Fibroblast of mammary gland (primary cell): ENCODE data around the gene ZNF860.

ENCODE experiments used
- DNase-seq: peaks from one replicate; pipeline ENCODE4 v3.0.0-alpha.2; 2010; ENCODE audit warnings: low read depth
- H3K4me3 ChIP-seq: 2 replicates; pipeline ENCODE4 v1.5.1; 2011; ENCODE audit warnings: low read depth, mild to moderate bottlenecking, low read length, moderate library complexity; ENCODE audit not compliant: control insufficient read depth
- CTCF ChIP-seq: conservative IDR thresholded peaks from 2 replicates; pipeline ENCODE4 v1.5.1; 2011; ENCODE audit warnings: low read depth, low read length, inconsistent platforms; ENCODE audit not compliant: control insufficient read depth, insufficient read depth

Gene ZNF860

GRCh38 chr3:31981206-31982181, at the start of gene ZNF860, which contains the start of gene OSBPL10:
TSS of gene ZNF860 (plus strand) at chr3:31981750. CDS start at chr3:31989080, 7,330 bp downstream.
TSS of gene OSBPL10 (minus strand) at chr3:31981262. CDS start at chr3:31981179, 83 bp downstream.
- peak; percentile 90 for DNase-seq

GRCh38 chr3:31932990-31933389, 48.6 kb upstream of the ZNF860 start:
- no peak for TF ChIP-seq CTCF
- no peak for DNase-seq

More at GRCh38 chr3:31981206-31982181, at the start of gene ZNF860, which contains the start of gene OSBPL10:
- TF ChIP-seq CTCF = no peak
- peak within 1 kb of the TSS; percentile 77 for H3K4me3 ChIP-seq

GRCh38 chr3:31934018-31934417, 47.5 kb upstream of the ZNF860 start:
- no peak for DNase-seq
- H3K4me3 ChIP-seq = no peak overlapping the region
- no peak for TF ChIP-seq CTCF

More at GRCh38 chr3:31932990-31933389, 48.6 kb upstream of the ZNF860 start:
- no peak overlapping the region for H3K4me3 ChIP-seq

- no peak for DNase-seq
- H3K4me3 ChIP-seq = no peak overlapping the region
- TF ChIP-seq CTCF = no peak
These were observed 46.7 kb upstream of the ZNF860 start for GRCh38 chr3:31934866-31935265.

GRCh38 chr3:31936420-31937060, 45.0 kb upstream of the ZNF860 start:
- no peak for TF ChIP-seq CTCF
- H3K4me3 ChIP-seq = no peak overlapping the region
- DNase-seq = no peak

GRCh38 chr3:31937225-31937624, 44.3 kb upstream of the ZNF860 start:
- no peak overlapping the region for H3K4me3 ChIP-seq
- no peak for DNase-seq
- TF ChIP-seq CTCF = no peak
